Measurements from ENCODE around the gene SCYL3.

GRCh38 chr1:169849346-169850022, 44.2 kb downstream of the SCYL3 start:
- TF ChIP-seq CTCF (conservative IDR thresholded peaks at IDR 0.05; ENCODE audit: low read depth in 2 of 2) (no peak), NANOG (IDR thresholded peaks at IDR 0.05; ENCODE audit: borderline replicate concordance) (no peak), EZH2phosphoT487 (IDR thresholded peaks at IDR 0.05; ENCODE audit: unreplicated experiment) (no peak), ZNF114 (CRISPR knock-in tag; IDR thresholded peaks at IDR 0.05) (no peak), REST (IDR thresholded peaks at IDR 0.05; ENCODE audit: unreplicated experiment) (no peak), POLR2AphosphoS5 (IDR thresholded peaks at IDR 0.05; ENCODE audit: low read depth) (no peak), ZNF331 (CRISPR knock-in tag; IDR thresholded peaks at IDR 0.05; ENCODE audit: low read depth) (no peak), STAT1 (IDR thresholded peaks at IDR 0.05; ENCODE audit: unreplicated experiment) (no peak), CREB1 (CRISPR knock-in tag; IDR thresholded peaks at IDR 0.05; ENCODE audit: low read depth) (no peak), EZH2 (IDR thresholded peaks at IDR 0.05; ENCODE audit: low read depth, unreplicated experiment) (no peak)
